NCI-H2227 (cell line): ENCODE measurements around the gene SERINC1.

Experiments used
- DNase-seq: peaks from one replicate; lab custom pipeline; 2025; ENCODE audit not compliant: unreplicated experiment; lab: John Stamatoyannopoulos, UW

The SERINC1 gene

DNA sequence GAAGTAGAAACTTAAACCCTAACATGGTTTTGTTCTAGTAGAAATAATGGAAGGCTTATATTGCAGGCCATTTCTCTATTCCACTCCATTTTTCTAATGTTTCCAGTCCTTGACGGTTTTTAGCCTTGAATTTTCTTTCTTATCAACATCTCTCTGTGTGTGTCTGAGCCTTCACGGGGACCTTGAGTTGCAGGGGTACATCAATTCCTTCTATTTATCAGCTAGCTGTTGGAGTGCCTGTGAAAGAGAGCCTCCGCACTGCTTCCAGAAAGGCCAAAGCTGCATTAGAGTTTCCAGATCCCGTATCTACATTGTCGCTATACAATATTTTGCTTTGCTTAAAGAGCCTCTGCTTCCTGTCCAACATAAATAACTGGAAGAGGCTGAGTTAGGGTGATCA, 77.6 kb downstream of the SERINC1 start:
- DNase-seq, result no peak

DNA sequence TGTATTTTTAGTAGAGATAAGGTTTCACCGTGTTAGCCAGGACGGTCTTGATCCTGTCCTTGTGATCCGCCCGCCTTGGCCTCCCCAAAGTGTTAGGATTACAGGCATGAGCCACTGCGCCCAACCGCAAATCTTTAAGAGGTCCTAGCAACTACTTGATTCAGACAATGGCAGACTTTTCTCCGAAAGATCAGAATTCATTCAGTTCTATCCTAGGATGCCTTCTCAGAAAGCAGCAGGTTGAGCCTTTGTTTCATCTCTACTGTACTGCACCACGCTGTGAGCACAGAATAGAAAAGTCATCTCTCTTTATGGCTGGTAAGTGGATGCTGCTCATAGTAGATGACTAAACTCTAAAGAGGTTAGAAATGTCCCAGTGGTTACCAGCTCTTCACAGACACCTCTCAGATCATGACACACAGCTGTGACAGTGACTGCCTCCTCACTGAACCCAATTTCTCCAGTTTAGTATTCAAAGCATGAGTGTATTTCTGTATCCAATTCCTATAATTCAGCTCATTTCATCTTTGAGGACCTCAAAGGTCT, 78.2 kb downstream of the SERINC1 start:
- no peak for DNase-seq
